ENCODE data around the gene TUFT1.

GRCh38 chr1:151615711-151616504 lies 75.8 kb downstream of the TUFT1 start:
- TF ChIP-seq MAX (IDR thresholded peaks at IDR 0.05) (no peak), BACH1 (IDR thresholded peaks at IDR 0.05; ENCODE audit: low read length) (no peak), NRF1 (IDR thresholded peaks at IDR 0.05; ENCODE audit: low read depth, low read length) (no peak), RAD21 (IDR thresholded peaks at IDR 0.05 in 1 of 2, conservative IDR thresholded peaks at IDR 0.05 in 1 of 2; ENCODE audit: low read depth in 2 of 2, low read length in 2 of 2) (no peak), EP300 (IDR thresholded peaks at IDR 0.05; ENCODE audit: borderline replicate concordance in 1 of 2, low read depth in 2 of 2, low read length in 2 of 2) (no peak), CTCF (IDR thresholded peaks at IDR 0.05; ENCODE audit: control extremely low read depth in 1 of 3, insufficient read depth in 1 of 3, low read depth in 1 of 3, low read length in 3 of 3) (no peak)
